GM19099 (cell line): ENCODE data around the gene CRIP3.

Experiments
- POLR2A ChIP-seq: IDR thresholded peaks from 3 replicates; pipeline ENCODE4 v1.6.1; 2011; ENCODE audit warnings: low read depth; ENCODE audit not compliant: insufficient read length; ENCODE audit errors: extremely low read depth

Gene CRIP3

DNA sequence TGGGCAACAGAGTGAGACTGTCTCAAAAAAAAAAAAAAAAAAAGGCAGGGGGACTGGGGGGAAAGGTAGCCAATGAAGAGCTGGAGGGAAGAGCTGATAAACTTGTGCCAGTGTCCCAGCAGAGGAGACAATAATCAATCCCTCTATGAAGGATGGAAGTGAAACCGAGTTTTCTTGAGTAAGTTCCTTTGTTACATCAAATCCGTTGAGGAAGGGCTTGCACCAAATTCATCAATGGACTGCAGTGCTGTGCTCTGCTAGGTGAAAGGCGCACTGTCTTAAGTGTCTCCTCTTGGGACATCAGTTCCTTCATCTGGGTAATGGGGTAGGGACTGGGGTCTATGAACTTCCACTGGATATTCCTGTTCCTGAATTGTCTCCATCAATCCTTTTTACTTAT is 3.0 kb upstream of the CRIP3 start:
- no peak for TF ChIP-seq POLR2A

DNA sequence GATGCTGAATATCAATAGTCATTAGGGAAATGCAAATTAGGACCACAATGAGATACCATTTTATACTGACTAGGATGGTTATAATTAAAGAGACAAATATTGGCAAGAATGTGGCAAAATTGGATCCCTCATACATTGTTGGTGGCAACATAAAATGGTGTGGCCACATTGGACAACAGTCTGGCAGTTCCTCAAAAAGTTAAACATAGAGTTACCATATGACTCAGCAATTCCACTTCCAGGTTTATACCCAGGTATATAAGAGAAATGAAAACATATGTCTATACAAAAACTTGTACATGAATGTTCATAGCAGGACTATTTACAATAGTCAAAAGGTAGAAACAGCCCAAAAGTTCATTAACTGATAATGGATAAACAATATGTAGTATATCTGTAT is 2.0 kb upstream of the CRIP3 start:
- no peak for TF ChIP-seq POLR2A

DNA sequence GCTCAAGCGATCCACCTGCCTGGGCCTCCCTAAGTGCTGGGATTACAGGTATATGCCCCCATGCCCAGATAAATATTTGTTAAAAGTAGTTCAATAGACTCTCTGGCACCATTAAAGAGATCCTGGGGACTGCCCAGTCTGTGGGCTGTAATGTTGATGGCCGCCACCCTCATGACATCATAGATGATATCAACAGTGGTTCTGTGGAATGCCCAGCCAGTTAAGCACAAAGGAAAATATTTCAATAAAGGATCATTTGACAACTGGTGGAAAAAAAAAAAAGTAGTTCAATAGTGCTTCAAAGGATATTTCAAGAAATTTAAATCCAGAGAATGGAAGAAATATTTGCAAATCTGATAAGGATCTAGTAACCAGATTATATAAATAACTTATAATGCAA is 1.5 kb upstream of the CRIP3 start:
- no peak for TF ChIP-seq POLR2A

DNA sequence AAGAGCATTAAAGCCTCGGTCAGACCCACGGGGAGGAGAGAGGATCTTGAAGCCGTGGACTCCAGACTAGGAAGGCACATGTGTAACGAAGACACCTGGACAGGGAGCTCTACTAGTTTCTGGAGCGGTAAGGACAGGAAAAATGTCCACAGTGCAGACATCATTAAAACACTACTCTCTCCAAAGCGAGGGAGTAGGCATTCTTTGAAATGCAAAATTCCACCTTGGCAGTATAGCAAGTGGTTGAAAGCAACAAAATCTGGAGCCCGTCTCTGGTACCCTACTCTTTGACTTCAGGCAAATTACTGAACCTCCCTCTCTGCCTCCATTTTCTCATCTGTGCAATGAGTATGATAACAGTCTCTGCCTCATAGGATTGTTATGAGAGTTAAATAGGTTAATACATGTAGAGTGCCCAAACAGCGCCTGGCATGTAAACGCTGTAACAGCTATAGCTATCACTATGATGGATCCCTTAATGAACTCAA is 408 bp upstream of the CRIP3 start:
- no peak for TF ChIP-seq POLR2A

DNA sequence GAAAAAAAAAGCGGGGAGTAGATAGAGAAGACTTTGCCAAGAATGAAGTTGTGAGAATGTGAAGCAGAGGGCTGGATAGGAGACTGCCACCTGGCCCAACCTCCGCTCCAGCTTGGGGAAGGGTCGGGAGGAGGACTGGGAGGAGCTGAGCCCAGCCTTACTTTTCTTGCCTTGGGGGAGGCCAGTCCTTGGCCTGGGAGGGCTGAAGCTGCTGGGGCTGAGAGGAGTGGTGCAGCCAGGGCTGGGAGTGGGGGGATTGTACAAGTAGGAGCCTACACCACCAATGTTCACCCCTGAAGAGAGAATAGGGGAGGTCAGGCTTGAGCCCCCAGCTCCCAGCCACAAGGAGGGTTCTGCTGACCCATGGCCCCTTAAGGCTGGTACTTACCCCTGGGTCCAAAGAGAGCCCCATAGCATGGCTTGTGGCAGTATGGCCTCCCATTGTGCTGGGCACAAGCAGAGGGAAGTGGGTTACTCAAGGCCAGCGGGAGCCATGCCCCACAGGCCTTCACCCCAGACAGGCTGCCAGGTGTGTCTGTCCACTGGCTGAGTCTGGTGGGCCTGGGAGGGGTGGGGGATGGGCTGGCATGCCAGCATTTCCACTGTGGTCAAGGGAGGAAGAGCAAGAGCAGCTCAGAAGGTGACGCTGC is 1.1 kb downstream of the CRIP3 start:
- no peak for TF ChIP-seq POLR2A

DNA sequence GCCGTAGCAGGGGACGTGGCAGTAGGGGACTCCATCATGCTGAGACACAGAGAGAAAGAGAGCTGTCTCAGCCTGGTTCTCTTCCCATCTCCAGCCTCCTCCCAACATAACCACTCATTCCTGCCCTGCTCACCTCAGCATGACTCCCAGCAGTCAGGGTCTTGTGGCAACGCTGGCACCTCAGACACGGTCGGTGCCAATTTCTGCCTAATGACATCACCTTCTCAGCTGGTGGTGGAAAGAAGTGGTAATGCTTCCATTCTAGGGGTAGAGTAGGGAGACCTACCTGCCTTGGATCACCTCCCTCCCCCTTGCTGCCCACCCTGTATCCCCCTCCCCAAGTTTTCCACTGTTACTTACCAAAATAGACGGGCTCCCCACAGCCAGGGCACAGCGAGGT is 2.5 kb downstream of the CRIP3 start:
- no peak for TF ChIP-seq POLR2A

DNA sequence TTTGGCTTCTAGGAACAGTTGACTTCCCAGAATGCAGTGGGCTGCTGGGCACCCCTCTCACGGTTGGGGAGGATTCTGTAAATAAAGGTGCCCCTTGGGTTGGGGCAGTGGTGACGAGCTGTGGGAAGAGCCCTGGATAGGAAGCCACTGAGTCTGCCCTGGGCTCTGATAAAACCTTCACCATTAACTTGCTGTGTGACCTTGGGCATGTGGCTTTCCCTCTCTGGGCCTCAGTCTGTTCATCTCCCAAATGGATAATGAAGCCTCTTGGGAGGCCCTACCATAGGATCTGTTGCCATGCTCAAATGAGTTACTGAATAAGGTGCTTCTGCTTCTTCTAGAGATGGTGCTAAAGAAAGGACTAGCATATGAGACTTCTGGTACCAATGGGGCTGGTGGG is 3.7 kb downstream of the CRIP3 start:
- TF ChIP-seq POLR2A, result no peak

DNA sequence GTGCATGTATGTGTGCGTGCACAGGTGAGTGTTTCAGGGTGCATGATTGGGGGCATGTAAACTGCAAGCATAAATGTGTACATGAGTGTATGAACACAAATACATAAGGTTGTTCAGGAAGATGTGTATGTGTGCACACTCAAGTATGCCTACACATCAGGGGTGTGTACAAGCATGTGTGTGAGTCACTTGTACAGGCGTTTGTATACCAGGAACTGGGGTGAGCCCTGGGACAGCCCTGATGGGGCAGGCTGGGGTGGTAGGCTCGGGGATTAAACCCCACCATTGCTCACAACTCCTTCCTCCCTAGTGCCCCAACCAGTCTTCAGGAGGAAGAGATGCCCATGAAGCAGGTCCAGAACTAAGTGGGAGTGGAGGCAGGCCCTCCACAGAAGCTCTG is 4.3 kb downstream of the CRIP3 start:
- TF ChIP-seq POLR2A, result no peak

DNA sequence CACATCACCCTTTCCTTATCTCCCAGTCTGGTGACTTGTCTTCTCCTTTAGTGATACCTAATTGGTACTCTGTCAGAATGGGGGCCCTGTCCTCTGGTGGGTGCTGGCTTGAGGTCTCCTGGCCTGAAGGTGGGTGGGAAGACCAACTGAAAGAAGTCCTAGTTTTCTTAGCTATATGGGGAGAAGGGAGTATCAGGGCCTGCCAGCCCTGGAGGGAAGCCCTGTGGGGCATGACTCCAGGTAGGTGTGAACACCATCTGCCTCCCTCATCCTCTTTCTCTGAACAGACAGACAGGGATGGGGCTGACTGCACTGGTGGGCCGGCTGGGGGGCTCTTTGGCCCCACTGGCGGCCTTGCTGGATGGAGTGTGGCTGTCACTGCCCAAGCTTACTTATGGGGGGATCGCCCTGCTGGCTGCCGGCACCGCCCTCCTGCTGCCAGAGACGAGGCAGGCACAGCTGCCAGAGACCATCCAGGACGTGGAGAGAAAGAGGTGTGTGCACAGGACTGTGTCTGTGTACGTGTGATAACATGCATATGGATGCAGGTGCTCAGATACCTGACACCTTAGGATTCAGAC is 4.8 kb downstream of the CRIP3 start:
- no peak for TF ChIP-seq POLR2A

DNA sequence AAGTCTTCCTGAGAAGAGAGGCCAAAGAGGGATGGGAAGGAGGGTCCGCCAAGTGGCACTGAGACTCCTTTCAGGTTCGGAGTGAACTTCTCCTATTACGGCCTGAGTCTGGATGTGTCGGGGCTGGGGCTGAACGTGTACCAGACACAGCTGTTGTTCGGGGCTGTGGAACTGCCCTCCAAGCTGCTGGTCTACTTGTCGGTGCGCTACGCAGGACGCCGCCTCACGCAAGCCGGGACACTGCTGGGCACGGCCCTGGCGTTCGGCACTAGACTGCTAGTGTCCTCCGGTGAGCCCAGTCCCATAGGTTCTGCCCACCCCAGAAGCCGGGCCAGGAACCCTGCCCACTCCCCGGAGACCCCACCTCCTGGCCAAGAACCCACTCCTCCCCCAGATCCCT is 6.5 kb downstream of the CRIP3 start:
- TF ChIP-seq POLR2A, result no peak

DNA sequence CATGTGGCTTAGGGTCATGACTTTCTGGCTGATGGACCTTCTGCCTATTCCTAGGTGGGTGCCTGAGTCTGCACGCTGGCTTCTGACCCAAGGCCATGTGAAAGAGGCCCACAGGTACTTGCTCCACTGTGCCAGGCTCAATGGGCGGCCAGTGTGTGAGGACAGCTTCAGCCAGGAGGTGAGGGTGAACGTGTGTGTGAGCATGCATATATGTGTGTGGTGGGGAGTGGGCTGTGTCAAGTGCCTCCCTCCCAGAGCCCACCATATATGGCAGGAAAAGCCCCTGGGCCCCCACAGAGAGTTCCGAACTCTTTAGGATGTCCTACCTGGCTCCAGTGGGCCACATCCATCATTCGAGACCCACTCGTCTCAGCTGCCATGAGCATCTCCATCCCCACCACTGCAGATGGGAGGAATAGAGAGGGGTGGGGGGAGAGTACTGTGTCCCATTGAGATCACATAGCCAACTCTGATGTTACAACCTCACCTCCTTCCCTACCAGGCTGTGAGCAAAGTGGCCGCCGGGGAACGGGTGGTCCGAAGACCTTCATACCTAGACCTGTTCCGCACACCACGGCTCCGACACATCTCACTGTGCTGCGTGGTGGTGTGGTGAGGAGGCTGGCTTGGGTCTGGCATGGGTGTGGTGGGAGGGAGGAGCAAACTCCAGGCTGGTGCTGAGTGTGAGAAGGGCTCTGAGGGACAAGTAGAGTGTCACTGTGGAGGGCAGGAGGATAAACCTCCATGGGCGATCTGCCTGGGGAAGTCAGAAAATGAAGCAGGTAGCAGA is 7.3 kb downstream of the CRIP3 start:
- TF ChIP-seq POLR2A, result no peak

DNA sequence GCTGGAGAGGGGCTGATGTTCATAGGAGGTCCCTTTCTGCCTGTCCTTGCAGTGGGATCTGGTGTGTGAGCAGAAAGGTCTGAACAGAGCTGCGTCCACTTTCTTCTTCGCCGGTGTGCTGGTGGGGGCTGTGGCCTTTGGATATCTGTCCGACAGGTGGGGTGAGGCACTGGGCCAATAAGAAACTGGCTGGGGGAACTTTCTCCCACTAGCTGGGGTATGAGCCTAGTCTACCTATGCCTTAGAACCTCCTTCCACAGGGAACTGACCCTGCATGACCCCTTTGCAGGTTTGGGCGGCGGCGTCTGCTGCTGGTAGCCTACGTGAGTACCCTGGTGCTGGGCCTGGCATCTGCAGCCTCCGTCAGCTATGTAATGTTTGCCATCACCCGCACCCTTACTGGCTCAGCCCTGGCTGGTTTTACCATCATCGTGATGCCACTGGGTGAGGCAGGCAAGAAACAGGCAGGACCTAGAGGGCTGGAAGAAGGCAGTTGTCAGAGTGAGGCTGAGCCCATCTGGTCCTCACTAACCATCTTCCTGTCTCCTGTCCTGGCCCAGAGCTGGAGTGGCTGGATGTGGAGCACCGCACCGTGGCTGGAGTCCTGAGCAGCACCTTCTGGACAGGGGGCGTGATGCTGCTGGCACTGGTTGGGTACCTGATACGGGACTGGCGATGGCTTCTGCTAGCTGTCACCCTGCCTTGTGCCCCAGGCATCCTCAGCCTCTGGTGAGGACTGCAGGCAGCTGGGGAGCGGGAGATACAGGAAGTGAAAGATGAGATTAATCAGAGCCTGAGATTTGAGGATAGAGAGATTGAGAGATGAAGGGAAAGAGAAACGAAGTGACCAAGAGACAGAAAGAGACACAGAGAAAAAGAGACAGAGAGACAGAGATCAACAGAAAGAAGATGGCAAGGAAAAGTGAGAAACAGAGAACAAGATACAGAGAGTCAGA is 9.0 kb downstream of the CRIP3 start:
- TF ChIP-seq POLR2A, result no peak

DNA sequence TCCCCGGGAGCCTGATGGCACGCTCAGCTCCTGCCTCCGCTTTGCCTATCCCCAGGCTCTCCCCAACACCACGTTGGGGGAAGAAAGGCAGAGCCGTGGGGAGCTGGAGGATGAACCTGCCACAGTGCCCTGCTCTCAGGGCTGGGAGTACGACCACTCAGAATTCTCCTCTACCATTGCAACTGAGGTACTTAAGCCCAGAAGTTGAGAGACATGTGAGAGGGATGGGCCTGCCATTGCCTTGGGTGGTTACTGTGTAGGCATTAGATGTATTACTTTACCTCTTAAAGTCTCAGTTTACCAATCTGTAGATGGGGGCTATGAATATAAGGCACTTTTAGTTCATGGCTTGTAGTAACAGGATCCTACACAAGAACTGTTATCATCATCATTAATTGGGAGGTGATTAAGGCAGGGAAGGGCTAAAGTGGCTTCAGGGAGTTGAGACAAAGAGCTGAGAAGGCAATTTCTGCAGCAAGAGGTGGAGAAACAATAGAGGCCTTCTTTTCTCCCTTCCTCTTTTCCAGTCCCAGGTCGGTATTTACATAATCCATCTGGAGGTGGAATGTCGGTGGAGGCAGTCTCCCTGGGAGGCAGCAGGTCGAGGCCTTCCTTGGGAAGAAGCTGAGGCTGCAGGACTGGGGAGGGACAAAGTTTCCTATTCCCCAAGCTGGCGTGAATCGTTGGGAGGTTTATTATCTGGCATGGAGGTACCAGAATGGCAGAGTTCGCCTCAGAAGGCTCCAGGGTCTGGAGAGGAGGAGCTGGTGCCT is 9.9 kb downstream of the CRIP3 start:
- TF ChIP-seq POLR2A, result no peak
